OCI-LY1 (cell line): ENCODE measurements around the gene GPR37L1.

Experiments
- EZH2 ChIP-seq: fragments of 200-600 bp; sonication (generic), shearing (Covaris generic); IDR thresholded peaks from 2 replicates; pipeline ENCODE4 v1.8.0; 2017; ENCODE audit warnings: borderline replicate concordance, mixed run types, mild to moderate bottlenecking, antibody characterized with exemption, low read length, moderate library complexity, mixed read lengths
- TF ChIP-seq, protein P1 (sequence below): fragments of 200-600 bp; sonication (generic), shearing (Covaris generic); IDR thresholded peaks from 2 replicates; pipeline ENCODE4 v1.5.1; 2017; ENCODE audit warnings: mild to moderate bottlenecking, antibody characterized with exemption, low read length, moderate library complexity, mixed read lengths

- TF ChIP-seq, protein P1, sequence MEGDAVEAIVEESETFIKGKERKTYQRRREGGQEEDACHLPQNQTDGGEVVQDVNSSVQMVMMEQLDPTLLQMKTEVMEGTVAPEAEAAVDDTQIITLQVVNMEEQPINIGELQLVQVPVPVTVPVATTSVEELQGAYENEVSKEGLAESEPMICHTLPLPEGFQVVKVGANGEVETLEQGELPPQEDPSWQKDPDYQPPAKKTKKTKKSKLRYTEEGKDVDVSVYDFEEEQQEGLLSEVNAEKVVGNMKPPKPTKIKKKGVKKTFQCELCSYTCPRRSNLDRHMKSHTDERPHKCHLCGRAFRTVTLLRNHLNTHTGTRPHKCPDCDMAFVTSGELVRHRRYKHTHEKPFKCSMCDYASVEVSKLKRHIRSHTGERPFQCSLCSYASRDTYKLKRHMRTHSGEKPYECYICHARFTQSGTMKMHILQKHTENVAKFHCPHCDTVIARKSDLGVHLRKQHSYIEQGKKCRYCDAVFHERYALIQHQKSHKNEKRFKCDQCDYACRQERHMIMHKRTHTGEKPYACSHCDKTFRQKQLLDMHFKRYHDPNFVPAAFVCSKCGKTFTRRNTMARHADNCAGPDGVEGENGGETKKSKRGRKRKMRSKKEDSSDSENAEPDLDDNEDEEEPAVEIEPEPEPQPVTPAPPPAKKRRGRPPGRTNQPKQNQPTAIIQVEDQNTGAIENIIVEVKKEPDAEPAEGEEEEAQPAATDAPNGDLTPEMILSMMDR, result no peak
- TF ChIP-seq EZH2, result no peak
These were observed 10.3 kb downstream of the GPR37L1 start for GRCh38 chr1:202133001-202133400.
